Thyroid gland (tissue), 4 donors: Measurements from ENCODE around the gene SLC8A1.

Experiments
- CTCF ChIP-seq, 6 experiments: fragments of 200-600 bp in 3 of 6; fragments of 450-650 bp in 3 of 6; sonication (generic) in 3 of 6; IDR thresholded peaks; one replicate each; pipeline ENCODE4 v1.5.1; 2016 to 2019; ENCODE audit warnings: antibody characterized with exemption in 6 of 6, mild to moderate bottlenecking in 2 of 6, inconsistent platforms in 1 of 6, moderate library complexity in 1 of 6
- POLR2A ChIP-seq, 2 donors: fragments of 450-650 bp; IDR thresholded peaks; one replicate each; pipeline ENCODE4 v1.6.1; 2017; ENCODE audit warnings: antibody characterized with exemption in 2 of 2, mild to moderate bottlenecking in 2 of 2, moderate library complexity in 1 of 2

- TF ChIP-seq CTCF (IDR thresholded peaks at IDR 0.05) (no peak), POLR2A (IDR thresholded peaks at IDR 0.05) (no peak)
These were observed 165.2 kb downstream of the SLC8A1 start for GRCh38 chr2:40286721-40287120.
